Uterus (tissue), 4 donors: ENCODE measurements around the gene PIGO. TPM values are rescaled to one million over a fixed set of nuclear protein-coding genes. Genes with fewer than 3 reads are reported as not detected.

Experiments
- DNase-seq, 2 donors: peaks; one replicate each; pipeline ENCODE4 v3.0.0-alpha.2; 2019 to 2020
- H3K27ac ChIP-seq, 2 donors: fragments of 200-600 bp; sonication (generic); 1 replicate in 1 of 2; 2 replicates in 1 of 2; pipeline ENCODE4 v1.5.1; 2016 to 2018
- H3K27me3 ChIP-seq, 2 donors: fragments of 200-600 bp; sonication (generic); one replicate each; pipeline ENCODE4 v1.5.1; 2018 to 2019; ENCODE audit warnings: control low read depth in 1 of 2
- H3K36me3 ChIP-seq, 2 donors: fragments of 200-600 bp; sonication (generic); one replicate each; pipeline ENCODE4 v1.5.1; 2019; ENCODE audit warnings: control low read depth in 1 of 2
- H3K4me1 ChIP-seq, 2 donors: fragments of 200-600 bp; sonication (generic); one replicate each; pipeline ENCODE4 v1.5.1; 2018 to 2019; ENCODE audit warnings: control low read depth in 1 of 2
- H3K4me3 ChIP-seq, 2 donors: fragments of 200-600 bp; sonication (generic); 1 replicate in 1 of 2; 2 replicates in 1 of 2; pipeline ENCODE4 v1.5.1; 2018 to 2019; ENCODE audit warnings: mild to moderate bottlenecking in 1 of 2
- H3K9me3 ChIP-seq, 2 donors: fragments of 200-600 bp; sonication (generic); one replicate each; pipeline ENCODE4 v1.5.1; 2019; ENCODE audit warnings: control low read depth in 1 of 2
- POLR2A ChIP-seq, 2 donors: fragments of 450-650 bp; IDR thresholded peaks; one replicate each; pipeline ENCODE4 v1.6.1; 2016; ENCODE audit warnings: antibody characterized with exemption in 2 of 2, mild to moderate bottlenecking in 1 of 2, moderate library complexity in 1 of 2
- intact Hi-C: fragments of 100-400 bp; cut with DNase I; formaldehyde crosslinking; loops from one replicate; pipeline ENCODE4 v1.15.1; 2023; ENCODE audit warnings: low total_unique reads
- total RNA-seq, 4 donors: library from RNA; depleted of rRNA in 3 of 4; stranded (reverse); fragments of >200 nt in 3 of 4; gene quantifications; one replicate each; pipeline versions ENCODE4 v1.1.0 to v1.2.4, GENCODE V29; 2014 to 2023
- TF ChIP-seq, protein P1 (sequence below), 4 experiments: fragments of 200-600 bp in 2 of 4; fragments of 450-650 bp in 2 of 4; sonication (generic) in 2 of 4; IDR thresholded peaks; one replicate each; pipeline ENCODE4 v1.5.1; 2016 to 2019; ENCODE audit warnings: antibody characterized with exemption in 4 of 4, mild to moderate bottlenecking in 2 of 4, moderate library complexity in 1 of 4
- donor health status: DM: yes; HTN: yes; CAD: no.

Gene PIGO
- total RNA-seq, 4 donors from 2014 or later: 2.8 to 21.5 (median 14.6) TPM

DNA sequence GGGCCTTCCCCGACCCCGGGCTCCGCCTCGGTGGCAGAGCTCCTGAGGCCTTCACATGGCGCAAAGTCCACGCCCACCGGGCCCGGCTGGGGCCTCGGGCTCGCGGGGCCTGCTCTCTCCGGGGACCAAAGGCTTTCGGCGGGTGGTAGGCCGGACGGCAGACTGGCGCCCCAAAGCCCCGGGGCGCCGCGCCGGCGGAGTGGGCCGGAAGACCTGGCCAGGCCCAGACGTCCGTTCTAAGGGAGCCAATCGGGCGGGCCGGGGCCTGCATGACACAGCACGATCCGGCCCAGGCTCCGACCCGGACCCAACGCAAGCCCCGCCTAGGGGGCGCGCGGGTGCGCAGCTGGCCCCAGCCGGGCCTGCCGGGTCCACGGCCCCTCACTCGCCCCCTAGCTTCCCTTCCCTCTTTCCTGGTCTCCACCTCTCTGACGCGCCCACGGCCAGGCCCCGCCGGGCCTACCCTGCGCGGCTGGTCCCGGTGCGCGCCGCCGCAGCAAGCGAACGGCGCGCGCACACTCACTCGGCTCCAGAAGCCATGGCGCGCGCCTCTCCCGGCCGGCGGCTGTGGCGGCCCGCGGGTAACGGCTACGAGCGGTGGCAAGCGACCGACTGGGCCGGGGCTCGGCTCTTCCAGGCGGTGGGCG is 24.5 kb downstream of the PIGO start:
- no peak for TF ChIP-seq POLR2A (IDR thresholded peaks at IDR 0.05)
- TF ChIP-seq, protein P1, sequence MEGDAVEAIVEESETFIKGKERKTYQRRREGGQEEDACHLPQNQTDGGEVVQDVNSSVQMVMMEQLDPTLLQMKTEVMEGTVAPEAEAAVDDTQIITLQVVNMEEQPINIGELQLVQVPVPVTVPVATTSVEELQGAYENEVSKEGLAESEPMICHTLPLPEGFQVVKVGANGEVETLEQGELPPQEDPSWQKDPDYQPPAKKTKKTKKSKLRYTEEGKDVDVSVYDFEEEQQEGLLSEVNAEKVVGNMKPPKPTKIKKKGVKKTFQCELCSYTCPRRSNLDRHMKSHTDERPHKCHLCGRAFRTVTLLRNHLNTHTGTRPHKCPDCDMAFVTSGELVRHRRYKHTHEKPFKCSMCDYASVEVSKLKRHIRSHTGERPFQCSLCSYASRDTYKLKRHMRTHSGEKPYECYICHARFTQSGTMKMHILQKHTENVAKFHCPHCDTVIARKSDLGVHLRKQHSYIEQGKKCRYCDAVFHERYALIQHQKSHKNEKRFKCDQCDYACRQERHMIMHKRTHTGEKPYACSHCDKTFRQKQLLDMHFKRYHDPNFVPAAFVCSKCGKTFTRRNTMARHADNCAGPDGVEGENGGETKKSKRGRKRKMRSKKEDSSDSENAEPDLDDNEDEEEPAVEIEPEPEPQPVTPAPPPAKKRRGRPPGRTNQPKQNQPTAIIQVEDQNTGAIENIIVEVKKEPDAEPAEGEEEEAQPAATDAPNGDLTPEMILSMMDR (IDR thresholded peaks at IDR 0.05): peak in 3 of 4 experiments; percentile 34 to 47 (median 35)
- peaks cover 17 to 20% of the 10 kb centered on the region in 2 donors for H3K4me1 ChIP-seq
- H3K27me3 ChIP-seq: no peaks in the 10 kb centered on the region
- H3K4me3 ChIP-seq: peak overlapping the region; percentile 54 to 99
- DNase-seq: peak; percentile 79 to 80
- no peaks in the 10 kb centered on the region for H3K9me3 ChIP-seq
- H3K27ac ChIP-seq: peak overlapping the region; percentile 98 to 100
- H3K36me3 ChIP-seq: no peaks in the 10 kb centered on the region
- intact Hi-C loops: loop anchor here (10.0 kb wide), 1 partner anchor 87 kb away; the partner anchor contains the start of gene DNAJB5

DNA sequence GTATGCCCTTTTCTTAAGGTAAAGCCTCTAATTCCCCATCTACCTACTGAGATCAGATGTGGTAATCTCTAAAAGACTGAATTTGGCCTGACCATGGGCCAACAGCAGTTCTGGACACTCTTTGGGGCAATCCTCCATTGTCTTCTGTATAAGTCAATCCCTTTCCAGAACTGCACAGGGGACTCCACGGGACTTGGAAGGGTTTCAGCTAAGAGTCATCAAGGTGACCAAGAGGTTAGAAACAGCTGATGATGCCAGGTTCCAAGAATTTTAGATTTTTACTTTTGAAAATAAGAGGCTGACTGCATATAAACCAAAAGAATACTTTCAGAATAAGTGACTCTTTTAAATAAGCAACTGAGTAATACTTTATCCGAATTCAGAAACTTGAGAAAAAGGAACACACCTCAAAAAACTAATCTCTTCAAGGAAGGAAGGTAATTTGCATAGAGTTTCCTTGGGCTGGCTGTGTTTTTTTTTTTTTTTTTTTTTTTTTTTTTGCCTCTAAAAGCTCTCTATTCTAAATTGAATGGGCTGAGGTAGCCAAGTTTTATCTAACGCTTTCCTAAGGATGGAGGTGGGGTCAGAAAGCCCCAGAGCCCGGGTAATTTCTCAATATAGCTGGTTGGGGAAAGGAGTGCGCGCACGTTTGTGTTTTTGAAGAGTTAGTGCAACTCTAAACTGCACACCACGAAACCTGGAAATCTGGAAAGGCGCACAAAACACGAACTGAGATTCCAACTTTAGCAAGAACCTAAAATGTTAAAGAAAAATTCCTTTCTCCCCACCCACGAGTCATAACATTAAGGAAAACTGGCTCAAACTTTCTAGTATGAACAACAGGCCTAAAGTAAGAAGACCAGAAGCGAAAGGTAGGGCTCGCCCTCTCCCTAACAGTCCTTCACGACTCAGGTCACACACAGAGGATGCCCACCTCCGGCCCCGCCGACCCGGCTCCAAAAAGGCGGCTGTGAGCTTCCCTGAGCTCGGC is 25.3 kb downstream of the PIGO start:
- intact Hi-C loops: loop anchor here (10.0 kb wide), 1 partner anchor 86 kb away; the partner anchor contains the start of gene DNAJB5
- no peaks in the 10 kb centered on the region for H3K27me3 ChIP-seq
- H3K27ac ChIP-seq: peak overlapping the region; percentile 98 to 100
- peak overlapping the region; percentile 54 to 99 for H3K4me3 ChIP-seq
- peaks cover 17 to 20% of the 10 kb centered on the region in 2 donors for H3K4me1 ChIP-seq
- TF ChIP-seq, protein P1 (IDR thresholded peaks at IDR 0.05): no peak
- TF ChIP-seq POLR2A (IDR thresholded peaks at IDR 0.05): no peak
- no peaks in the 10 kb centered on the region for H3K9me3 ChIP-seq
- H3K36me3 ChIP-seq: no peaks in the 10 kb centered on the region
- DNase-seq: no peak

DNA sequence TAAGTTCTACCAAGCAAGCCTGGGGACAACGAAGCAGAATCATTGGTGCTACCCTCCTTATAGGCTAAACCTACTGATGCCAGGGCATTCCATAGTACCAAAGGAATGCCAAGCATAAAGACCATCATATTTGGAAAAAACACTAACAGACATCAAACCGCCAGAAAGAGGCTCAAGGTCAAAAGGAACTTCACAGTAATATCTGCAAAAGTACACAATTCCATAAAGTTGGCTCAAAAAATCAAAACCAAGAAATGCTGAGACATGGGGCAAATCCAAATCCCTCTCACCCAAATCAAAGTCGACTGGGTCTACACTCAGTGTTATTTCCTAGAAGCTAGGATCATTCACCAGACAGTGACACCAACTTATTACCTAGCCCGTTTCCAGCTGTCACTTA is 27.4 kb downstream of the PIGO start:
- H3K27ac ChIP-seq: no peak overlapping the region
- H3K4me3 ChIP-seq: no peak overlapping the region
- intact Hi-C loops: no loop called here
- no peak for TF ChIP-seq POLR2A (IDR thresholded peaks at IDR 0.05)
- TF ChIP-seq, protein P1 (IDR thresholded peaks at IDR 0.05): no peak
- H3K27me3 ChIP-seq: no peaks in the 10 kb centered on the region
- DNase-seq: no peak
- H3K9me3 ChIP-seq: no peaks in the 10 kb centered on the region
- H3K4me1 ChIP-seq: peaks cover 17 to 20% of the 10 kb centered on the region in 2 donors
- no peaks in the 10 kb centered on the region for H3K36me3 ChIP-seq

DNA sequence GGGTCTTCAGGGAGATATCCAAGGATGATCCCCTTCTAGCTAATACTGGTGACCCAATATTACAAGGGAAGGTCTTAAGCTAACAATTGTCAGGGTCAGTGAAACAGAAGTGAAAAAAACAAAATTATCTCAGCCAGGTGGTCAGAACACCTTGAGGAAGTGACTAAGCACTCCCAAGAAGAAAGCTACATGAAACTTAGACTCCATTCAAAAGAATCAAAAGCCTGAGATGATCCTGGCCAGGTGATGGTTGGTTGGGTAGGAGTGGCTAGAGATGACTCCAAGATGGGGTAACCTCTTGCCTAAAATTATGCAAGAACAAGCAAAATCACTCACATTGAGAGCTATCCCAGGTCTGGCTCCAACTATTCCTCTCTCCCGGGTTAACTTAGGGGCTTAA is 29.3 kb downstream of the PIGO start:
- intact Hi-C loops: no loop called here
- TF ChIP-seq, protein P1 (IDR thresholded peaks at IDR 0.05): no peak
- no peak for TF ChIP-seq POLR2A (IDR thresholded peaks at IDR 0.05)
- Histone ChIP-seq H3K4me1 (peaks cover 17 to 20% of the 10 kb centered on the region in 2 donors), H3K27me3 (no peaks in the 10 kb centered on the region), H3K4me3 (no peak overlapping the region), H3K27ac (no peak overlapping the region), H3K9me3 (no peaks in the 10 kb centered on the region), H3K36me3 (no peaks in the 10 kb centered on the region)
- DNase-seq: no peak
